GM23248 (cell line): ENCODE results near the gene RAI1.

Experiments used
- EZH2 ChIP-seq: fragments of 200-600 bp; sonication (generic); IDR thresholded peaks from 2 replicates; pipeline ENCODE4 v1.6.1; 2018; ENCODE audit warnings: antibody characterized with exemption, mild to moderate bottlenecking; ENCODE audit not compliant: insufficient read depth, poor library complexity, severe bottlenecking
- EZH2phosphoT487 ChIP-seq: fragments of 200-600 bp; sonication (generic); IDR thresholded peaks from 2 replicates; pipeline ENCODE4 v1.6.1; 2018; ENCODE audit warnings: antibody characterized with exemption, moderate library complexity, mild to moderate bottlenecking, low read depth; ENCODE audit not compliant: insufficient read depth

- TF ChIP-seq EZH2phosphoT487 (no peak), EZH2 (no peak)
Measured at GRCh38 chr17:17704931-17705330, 23.7 kb downstream of the RAI1 start.
